Neutrophil (primary cell): ENCODE data around the gene GTF3C1.

Experiments
- H3K27ac ChIP-seq: fragments of 200-600 bp; sonication (generic); 2 replicates; pipeline ENCODE4 v1.5.1; 2016; ENCODE audit warnings: mild to moderate bottlenecking, moderate library complexity
- H3K27me3 ChIP-seq: fragments of 200-600 bp; sonication (generic); 2 replicates; pipeline ENCODE4 v1.6.0; 2016; ENCODE audit warnings: mild to moderate bottlenecking
- H3K36me3 ChIP-seq: fragments of 200-600 bp; sonication (generic); 2 replicates; pipeline ENCODE4 v1.5.1; 2017
- H3K4me1 ChIP-seq, 2 experiments: fragments of 200-600 bp in 1 of 2; sonication (generic) in 1 of 2; 1 replicate in 1 of 2; 2 replicates in 1 of 2; pipeline versions ENCODE4 v1.5.1 to v1.6.1; 2013 to 2016; ENCODE audit warnings: low read depth in 1 of 2, low read length in 1 of 2, mild to moderate bottlenecking in 1 of 2, moderate library complexity in 1 of 2; ENCODE audit not compliant: control insufficient read depth in 1 of 2, insufficient read depth in 1 of 2
- H3K4me3 ChIP-seq, 2 experiments: fragments of 200-600 bp in 1 of 2; sonication (generic) in 1 of 2; 1 replicate in 1 of 2; 2 replicates in 1 of 2; pipeline ENCODE4 v1.5.1; 2013 to 2016; ENCODE audit warnings: low read depth in 1 of 2, low read length in 1 of 2, mild to moderate bottlenecking in 1 of 2, moderate library complexity in 1 of 2
- H3K9me3 ChIP-seq: fragments of 200-600 bp; sonication (generic); 2 replicates; pipeline ENCODE4 v1.5.1; 2016
- CTCF ChIP-seq: fragments of 200-600 bp; sonication (generic); IDR thresholded peaks from 2 replicates; pipeline ENCODE4 v1.5.1; 2016; ENCODE audit warnings: antibody characterized with exemption

Gene GTF3C1

GRCh38 chr16:27528294-27528693 is 21.4 kb downstream of the GTF3C1 start:
- H3K36me3 ChIP-seq, result peaks cover 98% of the 10 kb centered on the region
- no peaks in the 10 kb centered on the region for H3K27me3 ChIP-seq
- H3K27ac ChIP-seq, result no peak overlapping the region
- H3K4me3 ChIP-seq, result no peak overlapping the region
- H3K4me1 ChIP-seq, result no peaks in the 10 kb centered on the region
- H3K9me3 ChIP-seq, result no peaks in the 10 kb centered on the region
- no peak for TF ChIP-seq CTCF

- Histone ChIP-seq H3K27ac (no peak overlapping the region), H3K36me3 (peaks cover 83% of the 10 kb centered on the region), H3K9me3 (no peaks in the 10 kb centered on the region), H3K27me3 (no peaks in the 10 kb centered on the region), H3K4me3 (no peak overlapping the region), H3K4me1 (no peaks in the 10 kb centered on the region)
- no peak for TF ChIP-seq CTCF
Measured at GRCh38 chr16:27526180-27526579, 23.5 kb downstream of the GTF3C1 start.

GRCh38 chr16:27522173-27522707 is 27.5 kb downstream of the GTF3C1 start:
- Histone ChIP-seq H3K9me3 (no peaks in the 10 kb centered on the region), H3K36me3 (peaks cover 65% of the 10 kb centered on the region)
- TF ChIP-seq CTCF, result no peak

GRCh38 chr16:27520982-27521673 is 28.6 kb downstream of the GTF3C1 start:
- Histone ChIP-seq H3K4me3 (no peak overlapping the region), H3K27ac (no peak overlapping the region), H3K9me3 (no peaks in the 10 kb centered on the region), H3K27me3 (no peaks in the 10 kb centered on the region), H3K36me3 (peaks cover 61% of the 10 kb centered on the region), H3K4me1 (no peaks in the 10 kb centered on the region)
- no peak for TF ChIP-seq CTCF

More at GRCh38 chr16:27522173-27522707, 27.5 kb downstream of the GTF3C1 start:
- Histone ChIP-seq H3K27me3 (no peaks in the 10 kb centered on the region), H3K4me1 (no peaks in the 10 kb centered on the region), H3K27ac (no peak overlapping the region), H3K4me3 (no peak overlapping the region)

- H3K4me1 ChIP-seq, result no peaks in the 10 kb centered on the region
Measured at GRCh38 chr16:27518226-27518625, 31.5 kb downstream of the GTF3C1 start.

More at GRCh38 chr16:27518226-27518625, 31.5 kb downstream of the GTF3C1 start:
- Histone ChIP-seq H3K27ac (no peak overlapping the region), H3K4me3 (no peak overlapping the region), H3K36me3 (peaks cover 41% of the 10 kb centered on the region), H3K9me3 (no peaks in the 10 kb centered on the region), H3K27me3 (no peaks in the 10 kb centered on the region)
- TF ChIP-seq CTCF, result no peak
